ENCODE data around the gene FAM180B.

The FAM180B gene, protein sequence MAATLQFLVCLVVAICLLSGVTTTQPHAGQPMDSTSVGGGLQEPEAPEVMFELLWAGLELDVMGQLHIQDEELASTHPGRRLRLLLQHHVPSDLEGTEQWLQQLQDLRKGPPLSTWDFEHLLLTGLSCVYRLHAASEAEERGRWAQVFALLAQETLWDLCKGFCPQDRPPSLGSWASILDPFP

DNA sequence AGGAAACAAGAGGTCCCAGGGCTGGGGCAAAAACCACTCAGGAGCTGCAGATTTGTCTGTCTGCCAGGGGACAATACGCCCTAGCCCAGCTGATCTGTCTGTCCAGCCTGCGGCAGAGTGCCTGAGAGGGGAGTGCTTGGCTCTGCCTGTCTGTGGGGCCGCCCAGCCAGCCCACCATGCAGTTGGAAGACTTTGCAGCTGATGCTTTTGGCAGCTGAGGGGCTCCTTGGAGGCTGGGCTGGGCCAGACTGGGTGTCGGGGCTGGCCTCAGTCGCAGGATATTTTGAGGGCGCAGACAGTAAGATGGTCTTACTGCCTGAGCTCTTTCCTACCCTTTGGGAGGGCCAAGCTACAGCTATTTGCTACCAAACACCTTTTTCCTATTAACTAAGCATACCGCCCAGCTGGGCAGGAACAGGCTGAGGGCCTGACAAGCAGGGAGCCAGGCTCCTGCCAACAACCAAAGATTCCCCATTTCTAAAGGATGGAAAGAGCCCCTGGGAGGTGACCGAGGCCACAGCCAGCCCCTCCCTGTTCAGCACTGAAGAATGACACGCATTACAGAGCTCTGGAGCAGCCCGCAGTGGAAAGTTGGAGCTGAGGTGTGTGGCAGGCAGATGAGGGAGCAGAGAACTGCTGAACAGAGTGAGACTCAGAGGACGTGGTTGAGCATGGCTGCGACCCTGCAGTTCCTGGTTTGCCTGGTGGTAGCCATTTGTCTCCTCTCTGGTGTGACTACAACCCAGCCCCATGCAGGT lies at the start of gene FAM180B:
Gene FAM180B, plus strand, starts transcription at position 581 of the 758 bp plus-strand sequence. Its CDS starts 91 bp downstream, at position 672.
- TF ChIP-seq GATA3 (IDR thresholded peaks at IDR 0.05; ENCODE audit: low read depth, low read length) (no peak), GATA2 (IDR thresholded peaks at IDR 0.05; ENCODE audit: low read depth, low read length) (no peak)

DNA sequence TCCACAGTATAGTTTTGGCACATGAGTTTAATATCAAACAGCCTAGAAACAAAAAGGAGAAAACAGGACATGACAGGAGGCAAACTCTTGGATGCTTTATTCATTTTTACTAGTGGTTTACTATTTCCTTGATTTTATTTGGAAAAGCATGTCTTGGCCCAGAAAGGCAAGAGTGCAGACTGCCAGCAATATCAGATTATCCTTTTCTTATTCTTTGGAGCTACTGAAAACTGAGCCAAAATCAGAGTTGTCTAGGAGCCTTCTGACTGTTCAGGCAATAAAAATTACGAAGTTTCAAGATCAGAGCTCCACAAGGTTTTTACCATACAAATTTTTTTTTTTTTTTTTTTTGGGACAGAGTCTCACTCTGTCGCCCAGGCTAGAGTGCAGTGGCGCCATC lies 49.6 kb upstream of the FAM180B start:
- no peak for TF ChIP-seq GATA2 (IDR thresholded peaks at IDR 0.05; ENCODE audit: low read depth, low read length)
- no peak for TF ChIP-seq GATA3 (IDR thresholded peaks at IDR 0.05; ENCODE audit: low read depth, low read length)

DNA sequence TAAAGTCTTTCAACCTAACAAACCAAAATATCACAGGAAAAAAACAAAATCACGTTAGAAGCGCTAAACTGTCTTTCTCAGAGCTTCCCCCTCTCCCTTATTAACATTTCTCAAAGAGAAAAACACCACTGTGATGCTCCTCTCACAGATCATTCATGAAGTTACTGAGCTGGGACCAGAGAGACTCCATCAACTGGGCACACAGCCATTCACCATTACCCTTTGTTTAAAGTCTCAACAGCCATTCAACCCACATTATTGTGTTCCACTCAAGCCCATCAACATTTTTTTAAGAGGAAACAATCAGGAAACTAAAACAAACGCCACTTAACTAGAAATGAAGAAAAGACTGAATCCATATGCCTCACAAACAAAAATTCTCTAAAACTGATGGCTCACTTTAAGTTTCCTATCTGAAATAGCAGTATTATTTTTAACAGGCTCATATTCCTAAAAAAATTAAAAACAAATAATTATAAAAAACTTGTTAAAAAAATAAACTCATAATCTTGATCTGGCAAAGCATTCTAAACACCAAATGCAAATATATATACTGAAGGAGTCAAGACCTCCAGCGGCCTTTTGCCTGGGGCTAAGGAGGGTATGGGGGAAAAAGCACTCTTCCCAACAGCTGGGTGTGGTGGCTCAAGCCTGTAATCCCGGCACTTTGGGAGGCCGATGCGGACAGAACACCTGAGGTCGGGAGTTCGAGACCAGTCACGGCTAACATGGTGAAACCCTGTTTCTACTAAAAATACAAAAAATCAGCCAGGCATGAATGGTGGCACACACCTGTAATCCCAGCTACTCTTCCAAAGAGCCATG lies 47.5 kb upstream of the FAM180B start:
- TF ChIP-seq GATA3 (IDR thresholded peaks at IDR 0.05; ENCODE audit: low read depth, low read length) (no peak), GATA2 (IDR thresholded peaks at IDR 0.05; ENCODE audit: low read depth, low read length) (no peak)

DNA sequence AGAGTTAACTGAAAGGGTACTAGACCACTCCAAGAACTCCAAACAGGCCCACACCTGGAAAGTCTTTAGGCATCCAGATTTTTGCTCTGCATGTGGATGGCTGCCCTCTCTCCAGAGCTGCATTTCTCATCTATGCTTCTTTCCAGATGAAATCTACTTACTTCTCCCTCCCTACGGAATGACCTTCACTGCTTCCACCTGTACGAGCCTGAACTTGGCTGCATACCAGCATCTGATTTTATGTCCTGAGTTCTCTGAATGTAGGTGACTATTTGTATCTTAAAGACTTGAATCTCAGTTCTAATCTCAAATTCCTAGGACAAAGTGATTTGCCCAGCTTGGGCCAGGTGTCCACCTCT lies 46.8 kb upstream of the FAM180B start:
- TF ChIP-seq GATA2 (IDR thresholded peaks at IDR 0.05; ENCODE audit: low read depth, low read length) (no peak), GATA3 (IDR thresholded peaks at IDR 0.05; ENCODE audit: low read depth, low read length) (no peak)

DNA sequence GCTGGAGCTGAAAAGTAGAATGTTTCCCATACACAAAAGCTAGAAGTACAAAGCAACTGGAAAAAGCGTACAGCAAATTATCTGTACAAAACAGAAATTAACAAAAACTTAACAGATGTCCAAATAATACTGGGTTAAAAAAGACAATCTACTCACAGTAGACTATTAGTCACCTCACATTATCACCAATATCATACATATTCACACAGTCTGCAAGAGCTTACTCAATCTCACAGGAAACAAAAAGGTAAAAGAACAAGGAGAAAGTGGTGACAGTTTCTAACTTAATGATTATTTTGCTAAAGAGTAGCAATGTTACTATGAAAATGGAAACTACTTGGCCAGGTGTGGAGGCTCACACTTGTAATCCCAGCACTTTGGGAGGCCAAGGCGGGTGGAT lies 45.4 kb upstream of the FAM180B start:
- TF ChIP-seq GATA3 (IDR thresholded peaks at IDR 0.05; ENCODE audit: low read depth, low read length): no peak
- TF ChIP-seq GATA2 (IDR thresholded peaks at IDR 0.05; ENCODE audit: low read depth, low read length): no peak

DNA sequence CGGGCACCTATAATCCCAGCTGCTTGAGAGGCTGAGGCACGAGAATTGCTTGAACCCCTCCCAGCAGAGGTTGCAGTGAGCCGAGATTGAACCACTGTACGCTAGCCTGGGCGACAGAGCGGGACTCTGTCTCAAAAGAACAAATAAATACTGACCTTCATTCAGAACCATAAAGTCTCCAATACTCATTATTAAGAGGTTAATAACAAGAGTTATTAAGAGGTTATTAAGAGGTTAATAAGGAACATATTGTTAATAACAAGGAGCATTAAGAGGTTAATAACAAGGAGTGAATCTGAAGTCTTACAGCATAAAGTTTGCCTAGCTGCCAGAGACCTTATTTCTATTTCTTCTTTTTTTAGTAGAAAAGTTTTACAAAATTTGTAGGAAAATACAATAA lies 41.2 kb upstream of the FAM180B start:
- TF ChIP-seq GATA2 (IDR thresholded peaks at IDR 0.05; ENCODE audit: low read depth, low read length) (no peak), GATA3 (IDR thresholded peaks at IDR 0.05; ENCODE audit: low read depth, low read length) (no peak)

DNA sequence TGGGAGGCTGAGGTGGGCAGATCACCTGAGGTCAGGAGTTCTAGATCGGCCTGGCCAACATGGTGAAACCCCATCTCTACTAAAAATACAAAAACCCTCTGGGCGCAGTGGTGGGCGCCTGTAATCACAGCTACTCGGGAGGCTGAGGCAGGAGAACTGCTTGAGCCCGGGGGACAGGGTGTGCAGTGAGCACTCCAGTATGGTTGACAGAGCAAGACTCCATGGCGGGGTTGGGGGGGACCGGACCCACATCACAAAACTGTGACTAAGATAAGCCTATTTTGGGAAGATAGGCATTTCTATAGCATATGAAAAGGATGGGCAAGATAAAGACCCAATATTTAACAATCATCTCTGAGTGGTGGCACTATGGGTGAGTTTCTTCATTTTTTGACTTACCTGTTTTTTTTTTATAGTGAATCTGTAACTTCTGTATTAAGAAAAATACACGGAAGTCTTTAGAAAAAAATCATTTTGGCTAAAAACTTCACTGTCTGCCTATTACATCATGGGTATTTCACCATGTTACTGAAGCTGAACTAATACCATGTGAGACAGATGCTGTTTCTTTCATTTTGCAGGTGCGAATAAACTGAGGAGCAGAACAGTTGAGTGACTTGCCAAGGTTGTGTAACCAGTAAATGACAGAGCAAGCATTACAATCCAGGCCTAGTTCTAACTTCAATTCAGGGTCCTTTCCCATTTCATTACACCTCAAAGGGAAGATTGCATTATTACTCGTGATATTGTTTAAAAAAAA lies 36.0 kb upstream of the FAM180B start:
- no peak for TF ChIP-seq GATA2 (IDR thresholded peaks at IDR 0.05; ENCODE audit: low read depth, low read length)
- TF ChIP-seq GATA3 (IDR thresholded peaks at IDR 0.05; ENCODE audit: low read depth, low read length): no peak

DNA sequence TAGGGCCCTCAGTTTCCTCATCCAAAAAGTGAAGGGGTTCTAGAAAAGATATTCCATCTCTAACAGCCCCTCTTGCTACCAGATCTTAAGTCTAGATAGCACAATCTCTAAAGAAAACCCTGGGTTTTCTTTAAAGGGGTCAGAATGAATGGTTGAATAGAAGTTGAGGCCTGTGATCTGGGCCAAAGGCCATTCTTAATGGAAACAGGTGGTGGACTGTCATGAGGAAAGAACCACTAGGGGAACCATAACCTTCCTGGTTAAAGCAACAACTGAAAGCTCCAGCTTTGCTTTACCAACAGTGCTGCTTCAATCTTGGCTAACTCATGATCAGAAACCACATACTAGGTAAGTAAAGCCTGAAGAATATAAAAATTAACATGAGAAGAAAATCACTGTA lies 35.4 kb upstream of the FAM180B start:
- no peak for TF ChIP-seq GATA3 (IDR thresholded peaks at IDR 0.05; ENCODE audit: low read depth, low read length)
- no peak for TF ChIP-seq GATA2 (IDR thresholded peaks at IDR 0.05; ENCODE audit: low read depth, low read length)

DNA sequence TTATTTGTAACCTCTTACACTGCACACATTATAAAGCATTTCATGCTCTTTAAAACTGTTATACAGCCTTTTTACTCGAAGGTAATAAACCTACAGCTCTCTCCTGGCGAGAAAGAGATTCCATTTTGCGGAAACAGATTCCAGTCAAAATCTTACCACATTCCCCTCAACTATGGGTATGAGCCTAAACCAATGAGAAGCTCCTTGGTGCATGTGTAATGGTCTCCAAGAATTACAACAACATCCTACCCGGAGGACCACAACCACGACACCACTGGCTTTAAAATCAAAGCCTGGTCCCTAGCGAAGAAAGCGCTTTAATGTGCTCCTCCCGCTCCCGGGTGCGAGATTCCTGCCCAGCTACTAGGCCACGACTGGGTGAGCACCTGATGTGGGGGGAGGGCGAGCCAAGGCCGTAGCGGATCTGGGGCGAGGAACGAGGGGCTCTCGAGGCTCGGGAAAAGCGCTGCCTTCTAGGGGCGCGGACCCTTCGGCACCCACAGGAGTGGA lies 34.4 kb upstream of the FAM180B start:
- TF ChIP-seq GATA3 (IDR thresholded peaks at IDR 0.05; ENCODE audit: low read depth, low read length) (no peak), GATA2 (IDR thresholded peaks at IDR 0.05; ENCODE audit: low read depth, low read length) (no peak)

DNA sequence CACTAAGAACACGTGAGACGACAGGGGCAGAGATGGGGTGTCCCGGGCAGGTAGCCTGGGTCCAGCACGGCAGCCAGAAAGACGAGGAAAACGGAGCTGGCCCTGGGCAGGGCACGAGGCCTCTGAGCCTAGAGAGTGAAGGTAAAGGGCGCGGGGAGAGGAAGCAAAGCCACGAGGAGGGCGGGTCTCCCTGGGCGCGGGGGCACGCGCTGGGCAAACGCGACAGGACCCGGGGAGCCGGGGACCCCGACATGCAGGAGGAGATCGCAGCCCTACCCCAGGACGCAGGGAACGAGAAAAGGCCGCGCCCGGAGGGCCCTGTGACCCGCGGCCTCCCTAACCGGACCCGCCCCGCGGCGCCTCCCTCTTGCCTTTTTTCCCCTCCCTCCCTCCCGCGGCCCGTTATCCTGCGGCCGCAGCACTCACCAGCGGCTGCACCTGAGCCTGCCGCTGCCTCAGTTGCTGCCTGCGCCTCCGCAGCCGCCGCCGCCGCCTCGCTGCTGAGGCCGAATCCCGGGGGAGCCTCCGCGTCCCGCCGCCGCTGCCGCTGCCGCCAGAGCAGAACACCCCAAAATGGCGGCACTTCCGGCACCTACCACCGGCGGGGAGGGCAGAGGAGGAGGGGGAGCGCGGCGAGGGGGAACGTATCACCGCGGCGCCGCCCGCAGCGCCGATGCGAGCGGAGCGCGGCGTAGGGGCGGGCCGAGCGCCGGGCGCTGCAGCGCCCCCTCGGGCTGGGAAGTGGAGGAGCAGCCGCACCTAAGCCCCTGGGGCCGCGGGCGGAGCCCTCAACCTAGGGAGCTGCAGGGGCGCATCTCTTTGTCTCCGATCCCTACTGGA lies 33.7 kb upstream of the FAM180B start, which contains the start of gene CELF1:
Gene CELF1, minus strand, starts transcription at position 567 of the 840 bp plus-strand sequence. CDS start 53,609 bp downstream, outside the sequence.
- TF ChIP-seq GATA2 (IDR thresholded peaks at IDR 0.05; ENCODE audit: low read depth, low read length) (no peak), GATA3 (IDR thresholded peaks at IDR 0.05; ENCODE audit: low read depth, low read length) (no peak)

DNA sequence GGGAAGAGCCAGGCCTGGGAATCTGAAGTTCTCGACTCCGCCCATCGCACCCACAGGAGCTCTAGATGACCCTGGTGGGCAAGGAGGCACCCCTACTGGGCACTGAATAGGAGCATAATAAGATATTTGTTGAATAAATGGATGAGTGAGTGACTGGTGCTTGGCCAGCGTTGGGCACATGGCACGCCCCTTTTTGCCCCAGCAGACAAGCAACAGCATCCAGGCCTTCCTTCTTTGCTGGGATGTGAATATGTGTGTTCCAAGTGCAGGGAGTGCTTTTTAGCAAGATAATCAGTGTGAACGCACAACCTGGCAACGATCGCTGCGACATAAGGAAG lies 33.1 kb upstream of the FAM180B start:
- no peak for TF ChIP-seq GATA3 (IDR thresholded peaks at IDR 0.05; ENCODE audit: low read depth, low read length)
- no peak for TF ChIP-seq GATA2 (IDR thresholded peaks at IDR 0.05; ENCODE audit: low read depth, low read length)

DNA sequence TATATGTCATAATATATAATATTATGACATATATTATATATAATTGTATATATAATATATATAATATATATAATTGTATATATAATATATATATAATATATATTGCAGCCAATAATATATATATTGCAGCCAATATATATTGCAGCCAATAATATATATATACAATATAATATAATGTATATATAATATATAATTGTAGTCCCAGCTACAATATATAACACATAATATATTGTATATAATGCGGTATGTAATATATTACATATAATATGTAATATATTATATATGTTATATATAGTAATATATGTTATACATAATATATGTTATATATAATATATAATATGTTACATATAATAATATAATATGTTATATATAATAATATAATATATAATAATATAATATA lies 27.8 kb upstream of the FAM180B start:
- TF ChIP-seq GATA3 (IDR thresholded peaks at IDR 0.05; ENCODE audit: low read depth, low read length) (no peak), GATA2 (IDR thresholded peaks at IDR 0.05; ENCODE audit: low read depth, low read length) (no peak)

DNA sequence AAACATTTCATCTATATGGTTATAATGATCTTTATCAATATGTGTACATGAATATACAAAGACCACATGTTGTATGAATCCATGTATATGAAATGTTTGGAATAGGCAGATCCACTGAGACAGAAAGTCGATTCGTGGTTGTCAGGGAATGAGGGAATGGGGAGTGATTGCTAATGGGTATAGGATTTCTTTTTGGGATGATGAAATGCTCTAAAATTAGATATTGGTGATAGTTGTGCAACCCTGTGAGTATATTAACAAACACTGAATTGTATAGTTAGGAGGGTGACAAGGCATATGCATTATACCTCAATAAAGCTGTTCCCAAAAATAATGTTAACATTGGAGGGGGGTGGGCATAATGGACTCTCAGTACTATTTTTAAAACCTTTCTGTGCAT lies 26.1 kb upstream of the FAM180B start:
- TF ChIP-seq GATA3 (IDR thresholded peaks at IDR 0.05; ENCODE audit: low read depth, low read length): no peak
- TF ChIP-seq GATA2 (IDR thresholded peaks at IDR 0.05; ENCODE audit: low read depth, low read length): no peak
